ENCODE data around the gene FKBP6. TPM values are rescaled to one million over a fixed set of nuclear protein-coding genes. Genes with fewer than 3 reads are reported as not detected.

FKBP6 gene
- total RNA-seq, 2 experiments from 2014 or later = not detected

GRCh38 chr7:73342645-73343044 is 14.7 kb downstream of the FKBP6 start:
- H3K27ac Mint-ChIP-seq = no peak overlapping the region
- intact Hi-C loops (cut with DNase I, micrococcal nuclease) = loop anchor here in 1 of 2 experiments (5.0 kb wide), 1 partner anchor 70 kb away; no protein-coding TSS in a partner anchor
- Histone ChIP-seq H3K4me3 (ENCODE audit: low read length) (no peak overlapping the region), H3K27ac (ENCODE audit: low read depth in 1 of 2, low read length in 2 of 2) (no peak overlapping the region), H3K36me3 (ENCODE audit: insufficient read depth, low read length) (no peaks in the 10 kb centered on the region), H3K27me3 (ENCODE audit: control insufficient read depth in 1 of 2, insufficient read depth in 2 of 2, low read length in 2 of 2) (no peaks in the 10 kb centered on the region), H3K9me3 (ENCODE audit: control insufficient read depth in 1 of 2, insufficient read depth in 1 of 2, low read length in 2 of 2) (no peaks in the 10 kb centered on the region), H3K4me1 (ENCODE audit: insufficient read depth, low read length) (no peaks in the 10 kb centered on the region)
- H3K4me3 Mint-ChIP-seq = no peak overlapping the region
- H3K27me3 Mint-ChIP-seq = peaks cover 3% of the 10 kb centered on the region
- ATAC-seq (ENCODE audit: poor library complexity) (no peak), DNase-seq (no peak)
- POLR2A ChIA-PET = no interaction called here
- no peaks in the 10 kb centered on the region for H3K36me3 Mint-ChIP-seq (ENCODE audit: low read depth)
- H3K4me1 Mint-ChIP-seq (ENCODE audit: low read depth) = no peaks in the 10 kb centered on the region
- H3K9me3 Mint-ChIP-seq = no peaks in the 10 kb centered on the region
- CTCF ChIA-PET = no interaction called here
- no peak for TF ChIP-seq CTCF (IDR thresholded peaks at IDR 0.05)

GRCh38 chr7:73343671-73344380 is 15.9 kb downstream of the FKBP6 start:
- Histone ChIP-seq H3K36me3 (ENCODE audit: insufficient read depth, low read length) (no peaks in the 10 kb centered on the region), H3K4me1 (ENCODE audit: insufficient read depth, low read length) (no peaks in the 10 kb centered on the region), H3K9me3 (ENCODE audit: control insufficient read depth in 1 of 2, insufficient read depth in 1 of 2, low read length in 2 of 2) (no peaks in the 10 kb centered on the region), H3K27me3 (ENCODE audit: control insufficient read depth in 1 of 2, insufficient read depth in 2 of 2, low read length in 2 of 2) (no peaks in the 10 kb centered on the region), H3K4me3 (ENCODE audit: low read length) (no peak overlapping the region), H3K27ac (ENCODE audit: low read depth in 1 of 2, low read length in 2 of 2) (no peak overlapping the region)
- TF ChIP-seq CTCF (IDR thresholded peaks at IDR 0.05) = no peak
- ChIA-PET POLR2A (no interaction called here), CTCF (no interaction called here)
- no peak overlapping the region for H3K27ac Mint-ChIP-seq
- H3K4me3 Mint-ChIP-seq = no peak overlapping the region
- no peaks in the 10 kb centered on the region for H3K9me3 Mint-ChIP-seq
- intact Hi-C loops (cut with DNase I, micrococcal nuclease) = loop anchor here in 1 of 2 experiments (5.0 kb wide), 1 partner anchor 68 kb away; no protein-coding TSS in a partner anchor
- H3K27me3 Mint-ChIP-seq = peaks cover 3% of the 10 kb centered on the region
- DNase-seq = no peak
- no peaks in the 10 kb centered on the region for H3K4me1 Mint-ChIP-seq (ENCODE audit: low read depth)
- no peaks in the 10 kb centered on the region for H3K36me3 Mint-ChIP-seq (ENCODE audit: low read depth)
- no peak for ATAC-seq (ENCODE audit: poor library complexity)

GRCh38 chr7:73345538-73345937 is 17.6 kb downstream of the FKBP6 start:
- Histone ChIP-seq H3K9me3 (ENCODE audit: control insufficient read depth in 1 of 2, insufficient read depth in 1 of 2, low read length in 2 of 2) (no peaks in the 10 kb centered on the region), H3K4me3 (ENCODE audit: low read length) (no peak overlapping the region), H3K27me3 (ENCODE audit: control insufficient read depth in 1 of 2, insufficient read depth in 2 of 2, low read length in 2 of 2) (no peaks in the 10 kb centered on the region), H3K4me1 (ENCODE audit: insufficient read depth, low read length) (no peaks in the 10 kb centered on the region), H3K27ac (ENCODE audit: low read depth in 1 of 2, low read length in 2 of 2) (no peak overlapping the region), H3K36me3 (ENCODE audit: insufficient read depth, low read length) (no peaks in the 10 kb centered on the region)
- POLR2A ChIA-PET = no interaction called here
- Mint-ChIP-seq H3K27me3 (peaks cover 3% of the 10 kb centered on the region), H3K27ac (no peak overlapping the region), H3K36me3 (ENCODE audit: low read depth) (no peaks in the 10 kb centered on the region), H3K9me3 (no peaks in the 10 kb centered on the region), H3K4me1 (ENCODE audit: low read depth) (no peaks in the 10 kb centered on the region), H3K4me3 (no peak overlapping the region)
- no peak for ATAC-seq (ENCODE audit: poor library complexity)
- no peak for TF ChIP-seq CTCF (IDR thresholded peaks at IDR 0.05)
- intact Hi-C loops (cut with DNase I, micrococcal nuclease) = no loop called here
- CTCF ChIA-PET = no interaction called here
- DNase-seq = no peak
